ENCODE data around the gene MROH7.

GRCh38 chr1:54610601-54611580 lies 30.7 kb upstream of the MROH7 start:
- TF ChIP-seq ATF2 (CRISPR knock-in tag; IDR thresholded peaks at IDR 0.05) = no peak
- no peak for TF ChIP-seq CTCF (IDR thresholded peaks at IDR 0.05 in 2 of 3, conservative IDR thresholded peaks at IDR 0.05 in 1 of 3; ENCODE audit: insufficient read depth in 2 of 3, low read depth in 1 of 3, low read length in 3 of 3)
- no peak for TF ChIP-seq MXI1 (IDR thresholded peaks at IDR 0.05; ENCODE audit: low read depth, low read length)
- TF ChIP-seq EGR1 (conservative IDR thresholded peaks at IDR 0.05) = no peak
- TF ChIP-seq TAF1 (IDR thresholded peaks at IDR 0.05; ENCODE audit: control insufficient read depth, extremely low read depth, insufficient read depth, low read length, severe bottlenecking) = no peak
